ENCODE results near the gene AXL.
A peak's percentile ranks its signal among the peaks of the same experiment; 100 is the strongest.
"Not testable (repeated sequence)": the region's sequence is repeated elsewhere in the genome, so short reads cannot be mapped to it uniquely, and the experiment has no call there.

Gene AXL

GRCh38 chr19:41278478-41278877, 59.5 kb downstream of the AXL start:
- no peak for DNase-seq

- no peak for DNase-seq
Measured at GRCh38 chr19:41288673-41289530, 69.9 kb downstream of the AXL start.

- DNase-seq, result not testable (repeated sequence)
Measured at GRCh38 chr19:41289814-41290213, 70.8 kb downstream of the AXL start.

DNA sequence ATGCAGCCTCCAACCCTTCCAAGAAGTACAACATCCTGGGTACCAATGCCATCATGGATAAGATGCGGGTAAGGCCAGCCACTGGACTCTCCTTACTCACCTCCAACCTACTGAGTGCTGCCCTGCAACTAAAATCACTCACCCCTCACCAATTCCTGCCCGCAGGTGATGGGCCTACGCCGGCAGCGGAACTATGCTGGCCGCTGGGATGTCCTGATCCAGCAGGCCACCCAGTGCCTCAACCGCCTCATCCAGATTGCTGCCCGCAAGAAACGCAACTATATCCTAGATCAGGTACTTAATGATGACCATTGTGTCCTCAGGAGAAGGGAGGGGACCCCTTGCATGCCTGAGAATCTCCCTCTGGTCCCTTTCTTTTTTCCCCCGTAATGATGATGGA, 75.4 kb downstream of the AXL start:
- no peak for DNase-seq

DNA sequence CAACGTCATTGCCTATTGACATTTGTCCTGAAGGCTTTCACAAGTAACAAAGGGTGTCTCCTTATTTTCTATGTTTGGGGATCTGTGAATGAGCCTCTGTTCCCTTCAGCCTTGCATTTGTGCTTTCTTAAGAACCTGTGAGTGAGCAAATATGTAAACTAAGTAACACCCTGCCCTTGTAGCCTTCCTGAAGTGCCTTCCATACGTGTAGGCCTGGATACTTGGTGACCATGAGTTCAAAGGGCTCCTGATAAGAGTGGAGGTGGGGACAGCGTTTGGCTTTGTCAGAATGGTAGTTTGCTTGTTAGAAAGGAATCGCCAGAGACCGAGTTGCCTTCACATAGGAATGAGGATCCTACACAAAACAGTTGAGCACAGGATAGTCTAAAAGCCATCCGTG, 76.5 kb downstream of the AXL start:
- no peak for DNase-seq

GRCh38 chr19:41296433-41296871, 77.4 kb downstream of the AXL start:
- DNase-seq, result no peak

DNA sequence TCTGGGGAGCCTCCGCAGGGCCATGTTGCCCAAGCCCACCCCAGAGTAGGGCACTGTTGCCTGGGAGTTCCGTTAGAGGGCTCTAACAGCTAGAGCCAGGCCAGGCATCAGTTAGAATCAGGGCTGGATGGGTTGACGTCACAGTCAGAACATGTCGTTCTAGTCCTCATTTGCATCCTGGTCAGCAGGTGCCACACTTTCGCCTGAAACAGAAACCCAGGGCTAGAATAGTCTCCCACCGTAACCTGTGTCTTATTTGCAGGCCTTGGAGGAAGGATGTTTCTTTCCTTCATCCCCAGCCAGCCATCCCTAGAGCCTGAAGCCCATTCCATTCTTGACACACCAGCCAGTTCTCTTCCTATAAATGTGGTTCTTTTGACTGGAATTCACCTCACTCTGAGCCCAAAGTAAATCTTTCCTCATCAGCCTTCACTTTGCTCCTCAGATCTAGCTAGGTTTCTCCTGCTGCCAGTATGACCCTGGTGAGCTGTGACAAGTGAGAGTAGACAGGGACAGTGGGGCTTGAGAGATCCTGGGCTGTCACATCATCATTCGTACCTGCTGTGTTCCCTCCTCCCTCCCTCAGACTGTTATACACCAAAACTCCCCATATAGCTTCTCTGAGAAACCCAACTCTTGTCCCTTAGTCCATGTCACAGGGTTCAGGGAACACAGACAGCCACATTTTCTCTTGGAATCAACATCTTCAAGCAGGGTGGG, 78.8 kb downstream of the AXL start:
- no peak for DNase-seq

GRCh38 chr19:41298348-41298964, 79.4 kb downstream of the AXL start:
- DNase-seq, result peak; percentile 93 to 97 (median 94)

DNA sequence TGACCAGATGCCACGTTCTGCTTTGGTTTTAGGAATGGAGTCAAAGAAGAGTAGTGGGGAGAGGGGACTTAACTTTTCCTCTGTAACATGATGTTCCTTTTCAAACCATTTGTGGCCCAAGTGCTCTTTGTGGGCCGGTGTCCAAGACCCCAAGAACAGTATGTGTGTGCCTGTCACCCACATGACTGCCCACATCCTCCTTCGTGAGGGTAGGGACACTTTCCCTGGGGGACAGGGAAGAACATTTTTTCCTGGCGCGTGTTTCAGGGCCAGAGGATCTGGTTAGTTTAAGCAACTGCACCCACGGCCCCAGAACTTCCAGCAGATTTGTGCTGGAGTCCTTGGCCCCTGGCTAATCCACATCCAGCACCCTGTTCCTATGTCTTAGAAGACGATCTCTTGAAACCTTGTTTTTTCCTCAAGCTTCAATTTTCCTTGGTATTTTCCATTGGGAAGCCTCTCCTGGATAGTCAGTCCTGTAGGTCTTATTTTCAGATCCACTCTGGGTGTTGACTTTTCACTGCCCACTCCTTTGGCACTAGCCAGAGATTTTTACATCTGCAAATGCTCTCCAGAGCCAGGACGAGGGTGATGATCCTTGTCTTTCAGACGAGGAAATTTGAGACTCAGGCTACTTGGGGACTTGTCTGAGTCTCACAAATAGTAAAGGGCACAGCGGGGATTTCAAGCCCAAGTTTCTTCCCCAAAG, 80.2 kb downstream of the AXL start:
- peak; percentile 40 to 60 (median 47) for DNase-seq

GRCh38 chr19:41299755-41300089, 80.7 kb downstream of the AXL start:
- DNase-seq, result peak; percentile 68 to 89 (median 75)

DNA sequence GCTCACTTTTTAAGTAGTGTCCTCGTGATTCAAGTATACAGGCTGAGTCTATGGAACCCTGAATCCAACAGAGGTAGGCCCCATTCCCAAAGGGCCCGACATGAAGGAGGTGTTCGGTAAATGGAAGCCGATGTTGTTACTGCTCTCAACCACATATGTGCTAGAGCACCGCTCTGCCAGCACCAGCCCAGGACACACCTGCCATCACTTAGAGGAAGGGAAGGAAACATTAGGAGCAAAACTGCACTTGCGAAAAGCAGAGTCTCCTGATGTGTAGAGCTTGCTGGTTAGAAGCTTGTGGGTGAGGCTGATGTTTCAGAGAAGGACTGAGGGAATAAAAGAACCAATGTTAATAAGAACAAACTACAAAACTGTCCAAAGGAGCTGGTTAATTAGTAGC, 81.5 kb downstream of the AXL start:
- DNase-seq, result no peak

DNA sequence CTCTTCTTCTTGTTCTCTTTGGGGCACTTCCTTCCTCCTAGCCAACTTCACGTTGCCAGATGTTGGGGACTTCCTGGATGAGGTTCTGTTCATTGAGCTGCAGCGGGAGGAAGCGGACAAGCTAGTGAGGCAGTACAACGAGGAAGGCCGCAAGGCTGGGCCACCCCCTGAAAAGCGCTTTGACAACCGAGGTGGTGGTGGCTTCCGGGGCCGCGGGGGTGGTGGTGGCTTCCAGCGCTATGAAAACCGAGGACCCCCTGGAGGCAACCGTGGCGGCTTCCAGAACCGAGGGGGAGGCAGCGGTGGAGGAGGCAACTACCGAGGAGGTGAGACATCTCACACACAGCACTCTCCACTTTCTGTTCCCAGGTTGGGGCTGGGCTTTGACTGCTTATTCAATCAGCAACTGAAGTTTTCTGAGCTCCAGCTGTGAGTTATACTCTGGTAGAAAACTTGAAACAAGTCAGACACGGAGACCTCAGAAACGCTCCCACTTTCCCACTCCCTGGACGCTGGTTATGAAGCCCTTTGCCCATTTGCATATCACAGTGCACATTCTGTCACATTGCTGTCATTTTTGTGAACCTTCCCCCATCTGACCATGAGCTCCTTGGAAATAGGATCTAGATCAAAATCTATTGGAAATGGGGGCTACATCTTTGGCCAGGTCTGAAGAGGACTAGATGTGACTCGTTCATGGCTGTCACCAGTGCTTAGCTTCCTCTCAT, 83.8 kb downstream of the AXL start:
- DNase-seq, result peak in 3 of 4 experiments; percentile 50 to 51 (median 51)

DNA sequence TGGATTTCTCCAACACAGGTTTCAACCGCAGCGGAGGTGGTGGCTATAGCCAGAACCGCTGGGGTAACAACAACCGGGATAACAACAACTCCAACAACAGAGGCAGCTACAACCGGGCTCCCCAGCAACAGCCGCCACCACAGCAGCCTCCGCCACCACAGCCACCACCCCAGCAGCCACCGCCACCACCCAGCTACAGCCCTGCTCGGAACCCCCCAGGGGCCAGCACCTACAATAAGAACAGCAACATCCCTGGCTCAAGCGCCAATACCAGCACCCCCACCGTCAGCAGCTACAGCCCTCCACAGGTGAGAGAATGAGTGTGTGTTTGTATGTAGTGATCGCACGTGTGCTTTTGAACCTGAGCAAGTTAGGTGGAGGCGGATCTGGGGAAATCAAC, 84.9 kb downstream of the AXL start:
- DNase-seq, result no peak

- DNase-seq, result no peak
Measured at GRCh38 chr19:41304706-41305483, 85.9 kb downstream of the AXL start.

DNA sequence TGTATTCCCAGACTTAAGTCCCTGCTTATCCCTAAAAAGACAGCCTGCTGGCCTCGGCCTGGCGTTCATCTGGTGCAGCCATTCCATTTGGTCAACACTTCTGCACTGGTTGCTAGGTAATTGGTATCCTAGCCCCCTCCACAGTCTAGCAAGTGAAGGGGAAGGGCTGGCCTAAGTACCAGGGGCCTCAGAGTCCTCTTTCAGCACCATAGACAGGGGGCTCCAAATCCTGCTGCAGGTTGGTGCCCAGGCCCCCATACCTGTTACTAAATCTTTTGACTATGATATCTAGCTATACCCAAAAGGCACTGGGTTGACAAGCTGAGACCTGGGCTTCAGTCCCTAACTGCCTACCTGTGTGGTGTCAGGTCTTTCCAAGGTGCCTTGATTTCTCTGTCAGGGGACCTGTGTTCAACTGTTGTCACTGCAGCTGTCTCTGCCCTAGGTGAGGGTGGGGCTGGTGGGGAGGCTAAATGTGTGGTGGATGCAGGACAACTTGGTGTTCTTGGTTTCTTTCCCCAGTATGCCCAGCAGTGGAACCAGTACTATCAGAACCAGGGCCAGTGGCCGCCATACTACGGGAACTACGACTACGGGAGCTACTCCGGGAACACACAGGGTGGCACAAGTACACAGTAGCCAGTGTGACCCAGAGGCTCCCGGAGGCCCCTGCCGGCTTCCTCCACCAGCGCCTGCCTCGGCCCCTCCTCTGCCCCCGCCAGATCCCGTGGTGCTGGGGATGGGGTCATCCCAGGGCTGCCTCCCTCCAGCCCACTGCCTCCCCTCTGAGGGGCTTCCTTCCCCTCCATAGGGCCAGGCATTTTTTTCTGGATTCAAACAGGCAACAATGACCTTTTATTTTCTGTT, 87.1 kb downstream of the AXL start:
- DNase-seq, result no peak

DNA sequence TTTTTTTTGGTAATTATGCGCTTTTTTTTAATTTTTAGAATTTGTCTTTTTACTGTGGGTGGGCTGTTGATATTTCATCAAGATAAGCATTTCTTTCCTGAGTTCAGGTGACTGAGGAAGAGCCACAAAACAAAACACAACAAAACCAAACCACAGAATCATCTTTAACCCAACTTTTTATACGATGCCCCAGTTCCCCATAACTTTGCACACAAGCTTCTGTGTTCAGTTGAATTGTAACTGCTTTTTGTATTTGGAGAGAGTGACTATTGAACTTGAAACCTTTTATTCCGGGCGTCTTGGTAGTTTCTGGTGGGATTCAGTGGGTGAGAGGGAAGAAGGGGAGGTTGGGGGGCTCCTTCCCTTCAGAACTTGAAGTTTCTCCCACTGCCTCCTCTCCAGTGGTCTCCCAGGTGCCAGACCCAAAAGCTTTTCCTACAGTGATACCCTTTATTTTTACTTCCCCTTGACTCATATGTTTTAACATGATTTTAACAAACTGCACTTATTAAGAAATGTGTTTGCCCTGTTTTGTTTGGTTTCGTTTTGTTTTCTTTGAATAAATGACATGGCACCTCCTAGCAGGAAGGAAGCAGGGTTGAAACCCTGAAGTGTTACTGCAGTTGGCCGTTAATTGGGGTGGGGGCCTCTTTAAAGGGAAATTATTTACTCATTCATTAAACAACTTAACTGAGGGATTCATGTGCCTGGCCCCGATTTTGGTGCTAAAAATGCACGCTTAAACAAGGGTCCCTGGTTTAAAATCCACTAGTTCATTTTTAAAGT, 88.3 kb downstream of the AXL start:
- peak in 2 of 4 experiments; percentile 28 to 31 for DNase-seq

DNA sequence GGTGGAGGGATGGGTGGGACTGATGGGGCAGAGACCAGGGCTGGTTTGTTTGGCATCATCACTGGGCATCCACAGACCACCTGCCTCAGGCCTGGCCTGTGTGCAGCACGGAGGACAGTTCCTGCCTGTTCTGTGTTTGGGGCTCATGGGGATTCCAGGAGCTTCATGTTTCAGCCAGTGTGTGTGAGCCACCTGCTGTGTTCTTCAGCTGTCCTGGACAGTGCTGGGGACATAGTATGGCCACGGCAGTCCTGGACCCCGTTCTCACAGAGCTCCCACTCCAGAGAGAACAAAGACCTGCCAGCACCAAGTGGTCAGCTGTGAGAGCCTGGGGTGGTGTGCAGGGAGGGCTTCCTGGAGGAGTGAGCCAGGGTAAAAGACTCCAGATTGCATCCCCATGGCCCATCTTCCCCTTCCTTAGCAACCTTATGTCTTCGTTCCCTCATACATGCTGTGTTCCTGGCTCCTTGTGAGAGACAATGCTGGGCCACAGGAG, 89.0 kb downstream of the AXL start:
- no peak for DNase-seq

- peak; percentile 96 to 100 (median 96) for DNase-seq
Measured at GRCh38 chr19:41308450-41309179, 89.6 kb downstream of the AXL start.
